HG02885 (cell line): ENCODE results near the gene PTPRN2.

Experiments
- ATAC-seq: cut with Tn5 transposase; IDR thresholded peaks from one replicate; pipeline ENCODE4 v1.9.1; 2021; ENCODE audit warnings: mild to moderate bottlenecking; ENCODE audit not compliant: unreplicated experiment, poor library complexity

PTPRN2 gene

DNA sequence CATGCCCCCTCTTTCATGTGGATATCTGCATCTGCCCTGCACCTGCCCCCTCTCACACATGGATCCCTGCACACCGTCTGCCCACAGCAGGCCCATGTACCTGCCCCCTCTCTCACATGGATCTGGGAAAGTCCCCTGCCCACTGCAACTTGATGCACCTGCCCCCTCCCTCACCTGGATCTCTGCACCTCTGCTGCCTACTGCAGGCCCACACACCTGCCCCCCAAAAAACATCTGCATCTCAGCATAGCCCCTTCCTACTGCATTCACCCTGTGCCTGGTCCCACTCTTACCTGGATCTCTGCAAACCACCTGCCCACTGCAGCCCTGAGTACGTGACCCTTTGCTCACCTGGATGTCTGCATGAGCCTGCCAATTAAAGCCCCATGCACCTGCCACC, 479.8 kb downstream of the PTPRN2 start:
- ATAC-seq = no peak

DNA sequence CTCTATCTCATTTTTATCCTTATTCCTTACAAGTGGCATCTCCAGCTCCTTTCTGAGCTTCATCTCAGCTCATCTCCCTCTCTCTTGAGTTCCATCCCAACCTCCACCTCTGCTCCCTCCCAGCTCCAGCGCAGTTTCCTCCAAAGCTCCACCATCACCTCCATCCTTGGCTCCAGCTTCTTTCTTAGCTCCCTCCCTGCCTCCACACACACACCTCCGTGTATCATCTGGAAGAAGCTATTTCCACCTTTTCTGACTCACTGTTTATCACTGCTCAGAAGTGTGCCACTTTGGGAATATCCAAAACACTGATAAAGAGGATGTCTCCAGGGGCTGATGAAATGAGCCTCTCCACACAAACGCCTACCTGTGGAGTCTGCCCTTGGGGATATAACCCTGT, 481.4 kb downstream of the PTPRN2 start:
- no peak for ATAC-seq

DNA sequence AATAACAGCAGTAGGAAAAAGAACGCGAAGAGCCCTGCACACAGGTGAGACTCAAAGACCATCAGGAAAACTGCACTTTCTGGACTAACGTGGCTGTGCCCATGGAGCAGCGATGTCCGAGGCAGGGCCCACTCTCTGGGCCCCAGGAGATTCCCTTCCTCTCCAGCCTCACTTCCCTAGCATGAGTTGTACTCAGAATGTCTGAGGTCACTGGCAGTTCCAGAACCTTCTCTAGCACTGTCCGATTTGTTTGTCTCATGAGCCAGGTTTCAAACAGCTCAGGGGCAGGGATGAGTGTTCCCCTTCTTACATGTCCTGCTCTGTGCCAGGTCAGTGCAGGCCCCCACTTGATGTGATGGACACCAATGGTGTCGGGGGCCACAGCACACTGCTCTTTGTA, 484.2 kb downstream of the PTPRN2 start:
- ATAC-seq = no peak

DNA sequence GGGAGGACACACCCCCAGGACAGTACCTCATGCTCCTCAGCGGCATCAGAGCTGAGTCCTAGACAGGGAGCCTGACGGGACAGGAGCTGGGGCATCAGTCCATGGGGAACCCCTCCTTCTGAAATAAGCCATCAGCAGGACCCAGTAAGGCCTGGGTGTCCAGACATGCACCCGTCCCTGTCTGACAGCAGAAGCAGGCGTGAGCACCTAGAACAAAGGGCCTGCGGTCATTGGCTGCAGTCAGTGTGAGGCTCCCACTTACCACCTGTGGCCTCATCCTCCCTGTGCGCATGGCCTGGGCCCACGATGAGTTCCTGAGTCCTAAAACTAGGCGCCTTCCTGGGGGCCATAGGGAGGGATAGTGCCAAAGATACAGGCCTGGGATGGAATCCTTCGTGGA, 484.7 kb downstream of the PTPRN2 start:
- ATAC-seq = no peak

DNA sequence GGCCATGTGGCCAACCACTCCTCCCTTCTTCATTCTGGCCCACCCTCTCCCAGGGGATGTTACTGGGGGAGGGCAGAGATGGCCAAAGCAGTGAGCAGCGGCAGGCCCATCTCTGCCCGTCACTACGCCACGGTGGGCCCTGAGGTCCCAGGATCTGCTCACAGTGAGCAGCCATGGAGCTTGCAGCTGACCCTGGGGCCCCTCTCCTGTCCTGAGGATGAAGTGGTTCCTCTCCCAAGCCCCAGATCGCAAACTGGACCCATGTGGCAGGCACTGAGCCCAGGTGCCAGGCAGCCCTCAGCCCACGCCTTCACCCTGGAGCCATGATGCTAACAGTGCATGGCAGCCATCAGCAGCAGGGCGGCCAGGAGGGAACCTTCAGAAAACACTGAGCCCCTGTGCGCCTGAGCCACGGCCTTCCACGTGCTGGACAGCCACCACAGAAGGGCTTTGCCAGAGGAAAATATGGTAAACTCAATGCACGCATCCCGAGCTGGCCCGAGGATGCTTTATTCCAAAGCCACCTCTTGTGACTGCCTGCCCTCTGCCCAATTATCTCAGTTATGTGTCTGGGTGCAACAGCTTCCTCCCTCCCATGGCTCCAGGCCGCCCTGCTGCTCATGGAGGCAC, 485.7 kb downstream of the PTPRN2 start:
- no peak for ATAC-seq

DNA sequence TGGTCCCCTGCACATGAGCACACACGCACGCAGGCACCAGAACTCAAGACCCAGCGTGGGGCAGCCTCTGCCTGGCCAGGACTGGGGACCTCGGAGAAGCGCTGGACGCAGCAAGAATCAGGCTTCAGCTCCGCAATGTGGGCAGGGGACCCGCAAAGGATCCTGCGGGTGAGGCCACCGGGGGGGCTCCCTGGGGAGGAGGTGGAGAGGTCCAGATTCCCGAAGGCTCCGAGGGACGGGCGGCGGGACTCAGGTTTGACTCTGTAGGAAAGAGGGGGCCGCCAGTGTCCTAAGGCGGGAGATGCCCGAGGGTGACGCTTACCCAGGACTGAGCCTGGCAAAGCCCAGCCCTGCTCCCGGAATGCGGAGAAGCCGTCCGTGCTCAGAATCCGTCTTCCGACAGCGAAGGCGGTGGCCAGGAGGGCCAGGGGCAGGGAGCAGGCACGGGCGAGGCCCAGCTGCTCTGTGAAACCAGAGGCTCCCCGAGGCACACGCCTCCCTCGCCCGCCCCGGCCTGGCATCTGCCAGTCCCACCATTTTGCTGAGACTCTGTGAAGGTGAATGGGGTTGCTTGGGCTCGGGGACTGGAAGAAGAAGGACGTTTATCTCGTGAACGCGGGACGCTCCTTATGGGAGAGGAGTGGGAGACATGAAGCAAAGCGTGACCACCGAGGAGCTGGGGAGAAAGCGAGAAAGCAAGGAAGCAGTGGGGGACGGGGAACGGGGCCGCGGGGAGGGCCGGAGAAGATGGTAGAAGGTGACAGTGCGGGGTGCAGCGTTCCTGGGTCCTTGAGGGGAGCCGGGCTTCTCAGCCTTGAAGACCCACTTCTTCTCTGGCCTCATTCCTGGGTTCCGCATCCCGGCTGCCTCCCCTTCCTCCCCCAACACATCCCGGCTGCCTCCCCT, 489.2 kb downstream of the PTPRN2 start:
- no peak for ATAC-seq

DNA sequence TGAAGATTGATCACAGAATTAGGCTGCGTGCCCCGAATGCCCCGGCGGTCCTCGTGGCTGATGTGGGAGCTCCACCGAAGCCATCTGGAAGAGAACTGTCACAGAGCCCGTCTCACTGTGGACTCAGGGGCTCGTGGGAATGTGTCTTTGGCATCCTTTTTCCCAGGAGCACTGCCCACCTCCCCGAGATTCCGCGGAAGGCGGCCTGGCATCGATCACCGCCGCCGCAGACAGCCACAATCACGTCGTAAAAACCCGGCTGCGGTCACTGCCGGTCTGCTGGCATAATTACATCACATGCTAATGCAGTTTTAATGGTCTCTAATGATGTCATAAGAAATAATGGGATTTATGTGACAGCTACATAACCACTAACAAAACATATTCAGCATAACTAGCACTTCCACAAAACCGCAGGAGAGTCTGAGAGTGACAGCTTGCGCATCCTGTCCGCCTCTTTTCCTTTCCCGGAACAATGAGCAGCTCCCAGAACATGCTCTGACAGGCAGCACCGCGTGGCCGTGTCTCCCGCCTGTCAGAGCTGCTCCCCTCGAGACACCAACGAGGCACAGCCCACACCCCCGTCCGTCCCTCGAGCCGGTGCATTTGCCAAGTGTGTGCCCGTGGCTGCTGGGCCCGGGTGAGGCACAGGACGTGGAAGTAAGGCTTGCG, 490.0 kb downstream of the PTPRN2 start:
- ATAC-seq = no peak

DNA sequence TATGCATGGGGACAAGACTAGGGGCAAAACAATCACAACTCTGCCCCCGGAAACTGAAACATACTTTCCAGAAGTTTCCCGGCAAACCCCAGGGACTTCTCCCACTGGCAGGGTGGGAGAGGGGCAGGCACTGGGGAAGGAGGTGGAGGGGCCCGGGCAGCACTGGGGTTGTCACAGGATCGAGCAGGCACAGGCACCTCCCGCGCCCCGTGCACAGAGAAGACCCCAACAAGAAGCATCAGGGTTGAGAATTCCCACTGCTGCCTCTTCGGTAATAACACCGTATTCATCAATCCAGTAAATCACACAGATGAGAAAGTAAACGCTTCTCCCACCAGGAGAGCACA, 490.5 kb downstream of the PTPRN2 start:
- no peak for ATAC-seq

DNA sequence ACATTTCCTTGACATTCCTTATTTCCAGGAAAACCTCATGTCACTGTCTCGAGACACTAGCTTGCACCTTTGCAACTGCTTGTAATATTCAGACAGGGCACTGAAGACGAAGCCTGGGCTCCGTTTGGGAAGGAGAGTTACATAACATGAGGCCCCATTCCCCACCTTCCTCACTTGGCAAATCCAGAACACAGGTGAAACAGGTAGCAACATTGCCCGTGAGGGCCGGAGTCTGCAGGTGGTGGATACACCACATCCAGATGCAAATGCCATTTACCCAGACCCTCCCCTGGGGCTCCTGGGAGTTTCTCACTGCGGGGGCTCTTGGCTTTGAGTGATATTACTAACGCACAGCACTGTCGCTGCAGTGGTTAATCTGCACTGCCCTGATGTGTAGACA, 491.0 kb downstream of the PTPRN2 start:
- no peak for ATAC-seq

DNA sequence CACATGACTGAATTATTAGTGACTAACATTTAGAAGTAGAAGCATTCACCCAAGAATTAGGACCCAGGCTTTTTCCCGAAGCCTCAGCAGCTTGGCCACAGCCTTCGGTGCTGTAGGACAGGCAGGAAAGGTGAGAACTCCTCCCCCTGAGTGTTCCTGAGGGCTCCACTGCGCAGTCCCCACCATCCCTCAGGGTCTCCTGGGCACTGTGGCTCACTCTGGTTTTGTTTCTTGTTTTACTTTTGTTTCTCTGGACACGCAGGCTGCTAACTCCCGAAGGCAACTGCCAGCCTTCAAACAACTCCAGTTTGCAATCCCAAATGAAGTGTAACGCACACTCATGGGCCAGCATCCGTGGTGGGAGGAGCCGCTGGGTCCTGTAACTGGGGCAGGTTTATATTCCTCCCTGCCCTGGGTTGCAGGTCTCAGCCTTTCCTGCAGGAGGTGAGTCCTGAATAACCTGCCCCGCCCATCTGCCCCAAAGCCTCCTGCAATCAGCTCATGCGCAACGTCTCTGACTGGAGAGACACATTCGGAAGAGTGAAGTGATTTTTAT, 492.9 kb downstream of the PTPRN2 start:
- ATAC-seq = no peak

DNA sequence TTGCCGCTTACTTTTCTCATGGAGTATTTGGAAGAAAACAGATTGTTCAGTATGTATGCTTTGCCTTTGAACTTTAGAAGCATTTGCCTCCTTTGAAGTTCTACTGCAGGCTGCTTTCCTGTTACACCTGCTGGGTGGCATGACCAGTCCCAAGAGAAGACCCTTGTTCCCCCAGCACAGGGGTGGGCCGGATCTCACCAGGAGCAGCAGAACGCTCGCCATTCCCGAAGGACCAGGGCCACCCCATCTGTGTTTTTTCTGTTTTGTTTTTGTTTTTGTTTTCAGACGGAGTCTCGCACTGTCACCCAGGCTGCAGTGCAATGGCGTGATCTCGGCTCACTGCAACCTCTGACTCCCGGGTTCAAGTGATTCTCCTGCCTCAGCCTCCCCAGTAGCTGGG, 493.6 kb downstream of the PTPRN2 start:
- ATAC-seq = no peak

DNA sequence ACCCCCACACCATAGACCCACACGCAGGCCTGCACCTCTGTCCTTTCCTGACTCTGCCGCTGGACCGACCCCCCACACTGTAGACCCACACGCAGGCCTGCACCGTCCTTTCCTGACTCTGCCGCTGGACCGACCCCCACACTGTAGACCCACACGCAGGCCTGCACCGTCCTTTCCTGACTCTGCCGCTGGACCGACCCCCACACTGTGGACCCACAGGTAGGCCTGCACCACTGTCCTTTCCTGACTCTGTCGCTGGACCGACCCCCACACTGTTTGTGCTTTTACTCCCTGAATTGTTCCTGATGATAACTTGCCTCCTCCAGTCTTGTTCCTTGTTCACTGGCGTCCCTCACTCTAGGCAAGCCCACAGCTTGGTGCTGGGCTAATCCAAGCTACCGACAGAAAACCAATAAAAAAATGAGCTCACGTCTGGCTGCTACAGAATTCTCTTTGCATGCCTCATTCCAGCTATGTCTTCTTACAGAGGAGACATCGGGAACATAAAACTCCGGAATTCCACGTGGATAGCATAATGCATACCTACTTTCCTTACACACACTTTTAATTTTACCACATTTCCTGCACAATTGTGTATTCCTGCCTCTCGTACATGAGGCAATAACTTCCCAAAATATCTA, 494.3 kb downstream of the PTPRN2 start:
- ATAC-seq = no peak

DNA sequence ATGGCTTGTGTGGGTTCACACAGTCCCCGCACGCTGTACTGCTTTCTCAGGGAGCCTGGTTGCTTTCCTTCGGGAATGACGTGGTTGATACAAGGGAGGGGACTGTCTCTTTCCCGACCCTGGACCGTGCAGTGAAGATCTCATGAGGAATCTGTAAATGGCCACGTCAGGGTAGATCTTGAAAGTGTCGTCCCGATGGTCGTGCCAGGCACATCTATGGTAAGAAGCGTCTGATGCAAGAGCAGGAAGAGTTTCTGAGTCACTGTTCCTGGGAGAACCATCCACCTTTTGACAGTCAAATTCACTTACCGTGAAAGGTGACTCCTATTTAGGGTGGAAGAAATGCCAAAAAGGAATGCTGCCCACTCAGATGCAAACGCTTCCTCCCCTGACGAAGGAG, 500.4 kb downstream of the PTPRN2 start:
- no peak for ATAC-seq

DNA sequence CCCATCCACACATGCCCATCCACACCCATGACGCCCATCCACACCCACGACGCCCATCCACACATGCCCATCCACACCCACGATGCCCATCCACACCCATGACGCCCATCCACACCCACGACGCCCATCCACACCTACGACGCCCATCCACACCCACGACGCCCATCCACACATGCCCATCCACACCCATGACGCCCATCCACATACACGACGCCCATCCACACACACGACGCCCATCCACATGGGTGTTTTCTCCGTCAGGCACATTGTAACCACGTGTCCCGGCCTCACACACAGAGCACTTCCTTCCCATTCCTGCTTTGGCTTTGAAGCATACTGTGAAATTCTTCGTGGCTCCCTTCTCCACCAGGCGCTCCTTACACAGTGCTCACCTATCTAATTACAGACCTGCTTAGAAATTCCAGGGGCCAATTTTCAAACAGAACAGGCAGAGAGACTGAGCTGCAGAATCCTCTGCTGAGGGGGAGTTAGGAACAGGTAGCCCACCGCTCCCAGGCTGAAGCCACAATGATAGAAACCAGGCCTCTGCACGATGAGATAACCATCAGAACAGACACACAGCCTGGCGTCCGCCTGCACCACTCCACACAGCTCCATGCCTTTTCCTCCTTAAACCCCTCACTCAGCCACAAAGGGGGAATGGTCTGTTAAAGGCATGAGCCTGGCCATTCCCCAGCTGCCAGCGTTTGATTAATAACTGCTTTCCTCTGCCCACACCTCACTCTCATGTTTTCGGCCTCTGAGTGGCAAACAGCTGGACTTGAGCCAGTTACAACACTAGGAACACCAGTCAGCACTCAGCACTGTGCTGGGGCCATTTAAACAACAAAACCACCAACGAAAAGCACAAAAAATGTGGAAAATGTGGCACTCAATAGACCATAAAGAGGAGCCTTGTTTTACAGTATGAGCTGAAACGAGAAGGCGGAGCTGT, 501.6 kb downstream of the PTPRN2 start:
- no peak for ATAC-seq

DNA sequence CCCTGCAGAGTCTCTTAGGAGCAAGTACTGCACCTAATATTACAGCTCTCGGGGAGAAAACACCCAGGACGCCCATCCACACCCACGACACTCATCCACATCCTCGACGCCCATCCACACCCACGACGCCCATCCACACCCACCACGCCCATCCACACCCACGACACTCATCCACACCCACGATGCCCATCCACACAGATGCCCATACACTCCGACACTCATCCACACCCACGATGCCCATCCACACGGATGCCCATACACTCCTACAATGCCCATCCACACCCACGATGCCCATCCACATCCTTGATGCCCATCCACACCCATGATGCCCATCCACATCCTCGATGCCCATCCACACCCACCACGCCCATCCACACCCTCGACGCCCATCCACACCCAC, 503.1 kb downstream of the PTPRN2 start:
- ATAC-seq = no peak

DNA sequence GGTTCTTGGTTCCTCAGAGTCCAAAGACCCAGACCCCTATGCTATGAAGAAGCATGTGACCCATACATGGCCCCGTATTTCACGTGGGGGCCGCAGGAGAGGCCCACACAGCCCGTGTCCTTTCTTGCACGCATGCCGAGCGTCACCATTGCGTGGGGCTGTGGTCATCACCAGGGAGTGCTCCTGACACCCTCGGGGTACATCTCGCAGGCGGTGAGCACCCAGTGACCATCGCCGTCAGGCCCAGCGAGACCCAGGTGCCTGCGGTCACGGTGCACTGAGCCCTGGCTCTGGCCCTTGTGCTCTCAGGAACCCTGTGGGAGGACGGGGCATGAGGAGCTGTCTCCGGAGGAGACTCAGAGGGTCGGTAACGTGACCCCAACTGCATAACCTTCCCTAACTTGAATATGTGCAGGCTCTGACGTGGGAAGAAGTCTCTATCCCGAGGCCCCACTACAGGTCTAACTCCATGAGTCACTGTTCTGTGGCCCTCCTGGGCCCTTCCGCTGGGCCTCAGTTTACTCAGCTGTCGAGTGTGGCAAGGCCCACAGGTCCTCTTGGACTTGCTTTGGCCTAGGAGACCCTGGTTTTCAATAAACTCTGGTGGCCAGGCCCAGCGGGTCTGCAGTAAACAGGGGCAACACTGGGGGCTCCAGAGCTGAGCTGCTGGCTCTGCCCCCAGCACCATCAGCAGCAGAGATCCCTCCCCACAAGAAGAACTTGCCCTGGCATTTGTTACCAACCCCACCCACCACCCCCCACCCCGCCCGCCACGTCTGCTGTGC, 503.9 kb downstream of the PTPRN2 start:
- no peak for ATAC-seq

DNA sequence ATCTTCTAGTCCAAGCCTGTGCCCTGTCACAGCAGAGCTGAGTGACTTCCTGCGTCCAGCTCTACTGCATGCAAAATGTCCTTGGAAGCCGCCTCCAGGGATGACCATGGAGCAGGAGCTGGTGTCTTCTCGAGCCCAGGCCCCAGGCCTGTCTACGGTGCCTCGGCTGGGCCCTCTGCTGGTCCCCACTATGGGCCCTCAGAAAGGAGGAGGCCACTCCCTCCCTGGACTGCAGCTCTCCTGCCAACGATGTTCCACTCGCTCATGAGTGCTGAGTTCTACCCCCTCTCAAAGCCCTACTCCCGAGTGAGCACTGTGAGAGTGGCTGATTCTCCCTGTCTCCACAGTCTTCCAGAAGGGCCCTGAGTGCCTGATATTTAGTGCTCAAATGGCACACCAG, 504.9 kb downstream of the PTPRN2 start:
- no peak for ATAC-seq

DNA sequence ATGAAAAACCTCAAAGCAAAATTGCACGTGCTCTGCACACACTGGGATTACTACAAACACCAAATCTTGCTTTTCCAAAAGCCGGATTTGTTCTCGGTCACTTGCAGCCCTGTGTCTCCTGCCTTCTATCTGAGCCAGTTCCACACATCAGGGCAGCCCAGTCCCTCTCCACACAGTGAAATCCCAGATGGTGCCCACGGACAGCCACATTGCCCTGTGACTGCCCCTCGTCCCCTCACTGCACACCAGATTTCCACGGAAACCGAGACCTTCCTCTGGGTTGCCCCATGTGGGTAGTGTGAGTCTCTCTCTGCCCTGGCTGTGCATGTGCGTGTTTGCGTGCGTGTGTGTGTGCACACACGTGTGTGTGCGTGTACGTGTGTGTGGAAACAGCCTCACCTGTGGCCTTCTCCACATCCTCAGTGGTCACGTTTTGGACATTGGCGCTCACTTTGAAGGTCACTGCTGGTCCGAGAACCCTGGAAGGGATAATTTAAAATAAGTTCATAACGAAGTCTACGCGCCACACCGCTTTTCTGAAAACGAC, 506.7 kb downstream of the PTPRN2 start:
- no peak for ATAC-seq
